Endothelial cell (in vitro differentiated cells): ENCODE data around the gene SAMD9L. TPM values are rescaled to one million over a fixed set of nuclear protein-coding genes. Genes with fewer than 3 reads are reported as not detected.

Experiments used
- DNase-seq: peaks from one replicate; pipeline ENCODE4 v3.0.0; 2021; ENCODE audit warnings: low spot score
- H3K27ac Mint-ChIP-seq: one replicate; pipeline ENCODE4 v1.8.0; 2021; ENCODE audit warnings: mixed read lengths, inconsistent platforms; ENCODE audit not compliant: unreplicated experiment
- H3K27me3 Mint-ChIP-seq: one replicate; pipeline ENCODE4 v1.8.0; 2021; ENCODE audit warnings: mild to moderate bottlenecking, moderate library complexity, mixed read lengths, inconsistent platforms; ENCODE audit not compliant: unreplicated experiment
- H3K36me3 Mint-ChIP-seq: one replicate; pipeline ENCODE4 v1.8.0; 2021; ENCODE audit warnings: mild to moderate bottlenecking, low read depth, mixed read lengths, inconsistent platforms; ENCODE audit not compliant: unreplicated experiment
- H3K4me1 Mint-ChIP-seq: one replicate; pipeline ENCODE4 v1.8.0; 2021; ENCODE audit warnings: mild to moderate bottlenecking, mixed read lengths, inconsistent platforms; ENCODE audit not compliant: unreplicated experiment
- H3K4me3 Mint-ChIP-seq: one replicate; pipeline ENCODE4 v1.8.0; 2021; ENCODE audit warnings: mild to moderate bottlenecking, mixed read lengths, inconsistent platforms; ENCODE audit not compliant: unreplicated experiment
- H3K9me3 Mint-ChIP-seq: one replicate; pipeline ENCODE4 v1.8.0; 2021; ENCODE audit warnings: mixed read lengths, inconsistent platforms; ENCODE audit not compliant: unreplicated experiment
- CTCF ChIP-seq: fragments of 200-600 bp; sonication (generic); IDR thresholded peaks from one replicate; pipeline ENCODE4 v1.5.0; 2021; ENCODE audit warnings: antibody characterized with exemption; ENCODE audit not compliant: unreplicated experiment
- total RNA-seq: library from RNA; stranded (reverse); fragmentation: NEBNext Ultra II Directional; extraction: Animal tissue kit (Norgen Biotek cat#: 25700); gene quantifications from one replicate; pipeline ENCODE4 v1.2.1, GENCODE V29; 2021; ENCODE audit not compliant: unreplicated experiment

Gene SAMD9L
- total RNA-seq, 1 donor from 2014 or later = 0.10 TPM

- no peak for DNase-seq
- Mint-ChIP-seq H3K27me3 (peaks cover 3% of the 10 kb centered on the region), H3K27ac (no peak overlapping the region), H3K4me3 (no peak overlapping the region), H3K36me3 (no peaks in the 10 kb centered on the region), H3K9me3 (no peaks in the 10 kb centered on the region), H3K4me1 (no peaks in the 10 kb centered on the region)
- TF ChIP-seq CTCF = no peak
These were observed 27.3 kb downstream of the SAMD9L start for GRCh38 chr7:93120592-93121549.

- H3K27ac Mint-ChIP-seq = no peak overlapping the region
- peaks cover 3% of the 10 kb centered on the region for H3K27me3 Mint-ChIP-seq
- H3K4me3 Mint-ChIP-seq = no peak overlapping the region
- TF ChIP-seq CTCF = no peak
- no peaks in the 10 kb centered on the region for H3K36me3 Mint-ChIP-seq
- H3K4me1 Mint-ChIP-seq = no peaks in the 10 kb centered on the region
- no peaks in the 10 kb centered on the region for H3K9me3 Mint-ChIP-seq
- DNase-seq = no peak
These were observed 28.8 kb downstream of the SAMD9L start for GRCh38 chr7:93119191-93119905.

GRCh38 chr7:93117852-93118530 is 30.2 kb downstream of the SAMD9L start, which contains the start of gene SAMD9:
SAMD9 (minus strand) TSS chr7:93117979; CDS start chr7:93106097, 11,882 bp downstream.
- H3K36me3 Mint-ChIP-seq = no peaks in the 10 kb centered on the region
- no peaks in the 10 kb centered on the region for H3K9me3 Mint-ChIP-seq
- TF ChIP-seq CTCF = no peak
- no peak within 1 kb of the TSS for H3K27ac Mint-ChIP-seq
- DNase-seq = no peak
- H3K4me3 Mint-ChIP-seq = no peak within 1 kb of the TSS
- peaks cover 3% of the 10 kb centered on the region for H3K27me3 Mint-ChIP-seq
- no peaks in the 10 kb centered on the region for H3K4me1 Mint-ChIP-seq

GRCh38 chr7:93117327-93117726 is 30.9 kb downstream of the SAMD9L start:
- Mint-ChIP-seq H3K27ac (no peak overlapping the region), H3K9me3 (no peaks in the 10 kb centered on the region), H3K27me3 (peaks cover 4% of the 10 kb centered on the region), H3K4me3 (no peak overlapping the region), H3K4me1 (no peaks in the 10 kb centered on the region), H3K36me3 (no peaks in the 10 kb centered on the region)
- no peak for TF ChIP-seq CTCF
- no peak for DNase-seq
